HG03575 (cell line): ENCODE measurements around the gene SCLY.
"Not testable (repeated sequence)": the region's sequence is repeated elsewhere in the genome, so short reads cannot be mapped to it uniquely, and the experiment has no call there.

ENCODE experiments used
- ATAC-seq: cut with Tn5 transposase; IDR thresholded peaks from one replicate; pipeline ENCODE4 v1.9.1; 2021; ENCODE audit not compliant: unreplicated experiment, insufficient number of reproducible peaks, low FRiP score; ENCODE audit errors: extremely low read depth

SCLY gene

DNA sequence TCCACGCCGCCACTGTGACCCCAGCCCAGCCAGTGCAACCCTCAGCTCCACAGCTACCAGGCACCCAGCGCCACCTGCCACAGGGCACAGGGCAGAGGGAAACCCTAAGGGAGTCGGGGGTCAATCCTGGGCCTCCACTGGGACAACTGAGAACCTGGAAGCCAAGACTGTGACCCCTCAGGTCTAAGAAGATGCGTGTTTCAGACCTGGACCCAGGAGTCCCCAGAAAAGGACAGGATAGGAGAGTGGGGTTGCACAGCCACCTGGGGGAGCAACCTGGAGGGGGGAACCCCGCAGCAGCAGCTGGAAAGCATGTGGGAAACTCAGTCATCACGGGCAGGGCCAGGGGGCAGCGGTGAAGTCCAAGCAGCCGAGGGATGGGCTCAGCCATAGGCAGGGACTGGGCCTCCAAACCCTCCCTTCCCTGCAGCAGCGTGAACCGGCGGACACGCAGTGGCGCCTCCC lies 43.5 kb downstream of the SCLY start:
- no peak for ATAC-seq

DNA sequence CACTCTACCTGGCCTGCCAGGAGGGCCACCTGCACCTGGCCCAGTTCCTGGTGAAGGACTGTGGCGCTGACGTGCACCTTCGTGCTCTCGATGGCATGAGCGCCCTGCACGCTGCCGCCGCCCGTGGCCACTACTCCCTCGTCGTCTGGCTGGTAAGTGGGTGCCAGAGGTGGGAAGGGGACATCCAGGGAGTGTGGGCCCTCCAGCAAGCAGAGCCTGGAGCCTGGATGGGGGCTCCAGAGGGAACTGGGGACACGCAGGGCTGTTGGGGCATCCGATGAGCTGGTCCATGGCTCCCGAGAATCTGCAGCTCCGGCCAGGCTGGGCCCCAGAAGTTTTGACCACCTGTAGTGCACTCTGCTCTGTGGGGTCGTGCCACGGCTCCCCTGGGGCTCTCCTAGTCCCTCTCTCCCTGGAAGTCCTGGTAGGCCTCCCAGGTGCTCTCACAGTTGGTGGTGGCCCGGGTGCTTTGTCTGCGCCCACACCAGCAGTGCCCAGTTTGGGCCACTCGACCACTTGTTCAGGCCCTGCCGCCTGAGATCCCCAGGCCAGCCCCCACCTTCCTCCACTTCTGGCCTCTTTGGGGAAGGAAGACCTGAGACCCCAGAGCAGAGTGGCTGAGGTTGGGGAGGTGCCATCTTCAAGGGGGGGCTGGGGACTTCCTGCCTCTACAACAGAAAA lies 44.0 kb downstream of the SCLY start:
- no peak for ATAC-seq

DNA sequence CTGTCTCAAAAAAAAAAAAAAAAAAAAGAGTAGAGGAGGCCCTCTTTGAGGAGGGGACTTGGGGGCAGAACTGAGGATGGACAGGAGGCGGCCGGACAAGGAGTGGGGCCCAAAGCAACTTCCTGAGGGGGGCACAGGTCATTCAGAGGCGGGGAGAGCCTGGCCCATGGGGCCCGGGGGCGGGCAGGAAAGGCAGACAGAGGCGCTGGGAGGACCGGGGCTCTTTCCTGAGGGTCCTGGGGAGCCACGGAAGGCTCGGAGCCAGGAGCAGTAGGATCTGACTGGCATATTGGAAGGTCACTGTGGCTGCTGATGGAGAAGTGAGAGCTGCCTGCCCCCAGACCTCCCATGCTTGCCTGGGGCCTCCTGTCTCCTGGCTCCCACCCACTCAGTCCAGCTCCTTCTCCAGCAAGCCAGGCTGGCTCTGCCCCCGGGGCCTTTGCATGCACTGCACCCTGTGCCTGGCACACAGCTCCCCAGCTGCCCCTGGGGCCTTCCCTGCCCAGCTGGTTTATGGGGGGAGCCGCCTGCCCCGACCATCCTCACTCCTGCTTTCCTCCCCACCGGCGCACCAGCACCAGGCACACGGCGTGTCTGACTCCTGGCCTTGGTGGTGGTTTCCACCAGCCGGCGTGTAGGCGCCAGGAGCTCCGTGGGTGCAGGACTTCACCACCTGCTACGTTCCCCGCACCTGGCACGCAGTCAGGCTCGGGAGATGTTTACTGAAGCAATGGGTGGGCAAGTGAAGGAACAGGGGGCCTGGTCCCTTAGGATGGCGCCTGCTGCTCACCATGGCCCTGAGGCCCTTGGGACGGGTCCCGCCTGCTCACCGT lies 44.9 kb downstream of the SCLY start:
- ATAC-seq, result no peak

DNA sequence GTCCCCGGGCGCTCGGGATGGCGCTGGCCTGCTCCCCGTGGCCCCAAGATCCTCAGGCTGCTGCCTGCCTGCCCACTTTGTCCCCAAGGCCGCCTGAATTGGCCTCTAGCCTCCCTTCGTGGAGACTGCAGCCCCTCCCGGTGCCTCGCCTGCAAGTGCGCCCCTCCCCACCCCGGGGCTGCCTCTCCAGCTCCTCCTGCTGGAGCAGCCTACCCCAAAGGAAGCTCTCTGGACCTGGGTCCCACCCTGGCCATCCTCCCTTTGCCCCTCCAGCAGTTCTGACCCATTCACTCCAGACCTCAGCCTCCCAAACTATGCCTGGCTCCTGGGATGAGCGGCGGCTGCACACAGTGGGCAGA lies 45.5 kb downstream of the SCLY start:
- no peak for ATAC-seq

DNA sequence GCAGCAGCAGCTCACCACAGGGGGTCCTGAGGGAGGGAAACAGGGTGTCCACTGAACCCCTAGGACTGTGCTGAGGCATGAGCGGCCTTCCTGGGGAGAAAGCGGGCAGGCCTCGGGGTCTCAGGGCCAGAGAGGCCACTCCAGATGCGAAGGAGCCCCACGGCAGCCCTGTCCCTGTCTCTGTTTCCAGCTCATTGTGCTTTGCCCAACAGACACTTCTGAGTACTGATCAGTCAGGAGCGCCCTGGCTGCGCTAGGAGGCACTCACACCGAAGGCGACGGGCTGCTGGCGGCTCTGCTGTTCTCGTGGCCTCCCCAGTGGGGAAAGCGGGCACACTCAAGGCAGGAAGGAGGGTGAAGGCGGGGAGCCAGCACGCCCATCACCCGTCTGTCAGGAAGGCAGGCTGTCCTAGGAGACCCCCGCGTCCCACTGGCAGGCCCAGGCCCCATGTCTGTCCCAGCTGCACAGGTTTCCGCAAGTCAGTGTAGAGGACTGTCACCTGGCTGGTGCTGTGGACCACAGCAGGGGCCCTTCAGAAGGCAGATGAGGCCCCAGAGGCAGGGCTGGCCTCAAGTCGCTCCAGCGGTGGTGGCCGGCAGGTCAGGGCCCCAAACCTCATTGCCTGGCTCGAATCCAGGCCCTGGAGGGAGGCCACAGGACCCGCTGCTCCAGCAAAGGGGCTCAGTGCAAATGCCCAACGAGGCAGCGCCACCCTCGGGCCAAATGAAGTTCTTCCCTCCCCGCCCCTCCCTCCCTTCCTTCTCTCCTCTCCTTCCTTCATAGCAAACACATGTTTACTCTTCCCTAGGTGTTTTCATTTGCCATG lies 46.1 kb downstream of the SCLY start:
- no peak for ATAC-seq

DNA sequence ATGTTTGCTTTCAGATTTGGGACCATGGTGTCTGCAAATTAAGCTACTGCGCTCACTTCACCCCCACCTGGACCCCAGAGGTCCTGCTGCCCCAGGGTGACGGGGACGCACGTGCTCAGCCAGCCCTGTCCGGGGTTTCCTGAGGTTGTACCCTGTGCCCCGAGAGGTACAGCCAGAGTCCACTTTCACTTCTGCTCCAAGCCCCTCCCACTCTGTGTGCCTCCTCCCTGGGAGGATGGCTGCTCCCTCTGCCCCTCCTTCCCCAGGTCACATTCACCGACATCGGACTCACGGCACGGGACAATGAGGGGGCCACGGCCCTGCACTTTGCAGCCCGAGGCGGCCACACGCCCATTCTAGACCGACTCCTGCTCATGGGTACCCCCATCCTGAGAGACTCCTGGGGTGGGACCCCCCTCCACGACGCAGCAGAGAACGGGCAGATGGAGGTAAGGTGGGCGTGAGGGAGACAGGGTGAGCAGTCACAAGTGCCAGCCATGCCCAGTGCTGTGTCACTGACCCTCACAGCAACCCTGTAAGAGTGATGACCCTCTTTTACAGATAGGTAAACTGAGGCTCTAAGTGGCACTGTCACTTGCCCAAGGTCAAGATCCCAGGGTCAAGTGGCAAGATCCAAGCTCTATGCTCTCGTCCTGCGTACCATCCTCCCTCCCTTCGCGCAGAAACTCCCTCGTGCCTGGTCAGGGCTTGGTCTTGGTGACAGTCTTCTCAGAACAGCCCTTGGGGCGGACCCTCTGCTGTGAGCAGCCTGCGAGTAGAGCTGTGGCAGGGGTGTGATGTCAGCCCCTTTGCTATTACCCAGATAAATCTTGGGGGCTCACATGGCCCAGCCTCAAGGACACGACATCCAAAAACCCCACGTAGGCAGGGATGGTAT lies 47.0 kb downstream of the SCLY start:
- no peak for ATAC-seq

DNA sequence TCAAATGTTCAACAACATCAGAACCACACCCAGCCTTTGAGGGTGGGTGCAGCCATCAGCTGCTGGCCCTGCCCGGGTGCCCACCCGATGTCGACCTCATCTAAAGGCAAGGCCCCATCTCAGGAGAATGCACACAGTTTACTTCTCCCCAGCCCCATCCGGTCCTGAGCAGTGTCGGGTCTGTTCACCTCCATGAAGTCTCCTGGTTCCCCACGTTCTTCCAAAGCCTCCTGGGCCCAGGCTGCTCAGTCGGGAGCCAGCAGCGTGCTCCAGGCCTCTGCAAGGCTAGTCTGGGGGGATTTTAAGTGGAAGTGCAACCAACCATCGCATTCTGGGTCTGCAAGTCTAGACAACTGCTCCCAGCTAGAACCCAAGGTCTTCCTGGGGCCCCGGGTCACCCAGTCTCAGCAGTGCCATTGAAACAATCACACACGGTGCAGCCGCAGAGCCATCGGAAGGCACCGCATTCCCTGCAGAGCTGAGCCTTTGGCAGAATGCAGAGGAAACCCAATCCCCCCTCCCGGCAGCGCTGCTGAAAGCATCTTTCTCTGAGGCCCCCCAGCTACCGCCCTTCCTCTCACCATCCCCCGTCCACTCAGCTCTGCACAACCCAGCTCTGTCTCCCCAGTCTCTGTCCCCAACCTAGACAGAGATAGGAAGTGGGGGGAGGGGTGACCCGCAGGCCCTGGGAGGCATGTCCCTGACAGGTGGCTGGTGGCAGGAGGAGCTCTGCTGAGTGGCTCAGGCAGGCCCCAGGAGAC lies 47.8 kb downstream of the SCLY start:
- ATAC-seq, result no peak

DNA sequence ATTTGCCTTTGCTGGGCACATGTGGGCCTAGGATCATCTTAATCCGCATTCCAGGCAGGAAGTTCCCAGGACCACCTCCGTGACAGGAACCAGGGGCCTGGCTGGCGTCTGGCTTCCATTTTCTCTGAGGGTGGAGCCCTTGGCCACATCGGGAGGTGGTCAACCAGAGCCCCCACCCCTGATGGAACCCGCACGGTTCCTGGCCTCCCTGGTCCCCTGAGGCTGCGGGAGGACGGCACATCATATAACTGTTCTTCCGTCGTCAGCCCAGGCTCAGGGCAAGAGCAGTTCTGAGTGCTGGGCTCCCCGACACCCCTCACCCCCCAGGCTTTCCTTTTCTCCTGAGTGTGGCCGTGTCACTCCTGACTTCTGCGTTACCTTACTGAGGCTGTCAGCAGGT lies 52.8 kb downstream of the SCLY start:
- ATAC-seq, result no peak

DNA sequence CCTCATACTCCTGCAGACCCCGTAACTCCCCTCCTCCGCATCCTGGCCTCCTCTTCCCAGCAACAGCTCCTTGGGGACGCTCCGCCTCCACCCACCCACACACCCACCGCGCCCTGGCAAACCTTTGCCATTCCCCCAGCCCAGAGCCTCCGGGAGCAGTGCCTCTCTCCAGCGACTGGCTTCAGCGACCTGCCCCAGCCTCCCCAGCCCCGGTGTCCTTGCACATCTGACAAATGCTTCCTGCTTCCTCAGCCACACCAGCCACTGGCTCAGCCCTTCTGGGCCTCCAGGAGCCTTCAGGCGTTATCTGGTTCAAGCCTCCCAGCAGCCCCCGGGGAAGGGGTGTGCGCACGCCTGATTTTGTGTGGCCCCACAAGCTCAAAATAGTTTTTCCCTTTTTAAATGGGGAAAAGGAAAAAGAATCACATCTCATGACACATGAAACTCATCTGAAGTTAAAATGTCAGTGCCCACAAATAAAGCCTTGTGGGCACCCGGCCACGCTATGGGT lies 53.6 kb downstream of the SCLY start:
- ATAC-seq, result no peak

DNA sequence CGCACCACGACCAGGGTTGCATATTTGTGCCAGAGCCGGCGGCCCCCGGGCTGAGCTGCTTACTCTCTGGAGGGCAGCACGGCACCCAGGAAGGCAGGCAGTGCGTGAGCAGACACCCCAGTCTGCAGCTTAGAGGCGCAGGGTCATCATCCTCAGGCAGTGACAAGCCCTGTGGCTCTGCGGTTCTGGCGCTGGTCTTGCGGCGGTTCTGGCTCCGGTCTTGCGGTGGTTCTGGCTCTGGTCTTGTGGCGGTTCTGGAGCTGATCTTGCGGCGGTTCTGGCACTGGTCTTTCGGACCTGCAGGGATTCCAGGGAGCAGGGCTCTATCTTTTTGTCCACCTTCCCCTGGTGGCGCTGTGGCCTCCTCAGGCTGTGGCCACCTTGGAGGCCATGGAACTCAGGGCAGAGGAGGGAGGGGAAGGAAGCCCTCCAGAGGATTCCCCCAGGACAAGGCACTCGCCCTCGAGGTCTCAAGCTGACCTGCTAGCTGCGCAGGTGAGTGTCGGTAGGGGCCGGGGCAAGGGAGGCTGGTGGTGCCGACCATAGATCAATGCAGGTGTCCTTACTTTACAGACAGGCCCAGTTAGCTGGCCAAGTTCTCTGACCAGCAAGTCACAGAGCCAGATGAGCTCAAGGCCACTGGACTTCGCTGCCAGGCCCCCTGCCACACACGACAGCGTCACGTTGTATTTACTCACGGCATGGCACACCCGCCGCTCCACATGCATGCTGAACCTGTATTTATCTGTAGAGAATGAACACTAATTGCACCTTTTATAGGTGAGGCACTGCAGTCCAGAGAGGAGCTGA lies 54.3 kb downstream of the SCLY start:
- no peak for ATAC-seq

DNA sequence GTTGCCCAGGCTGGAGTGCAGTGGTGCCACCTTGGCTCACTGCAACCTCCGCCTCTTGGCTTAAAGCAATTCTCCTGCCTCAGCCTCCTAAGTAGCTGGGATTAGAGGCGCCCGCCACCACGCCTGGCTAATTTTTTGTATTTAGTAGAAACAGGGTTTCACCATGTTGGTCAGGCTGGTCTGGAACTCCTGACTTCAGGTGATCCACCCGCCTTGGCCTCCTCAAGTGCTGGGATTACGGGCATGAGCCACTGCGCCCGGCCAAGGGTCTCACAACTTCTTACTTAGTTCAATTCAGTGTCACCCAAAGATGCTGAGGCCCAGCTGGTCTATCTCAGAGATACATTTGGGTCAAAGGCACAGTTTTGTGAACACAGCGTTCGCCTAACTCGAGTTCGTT lies 54.9 kb downstream of the SCLY start:
- ATAC-seq, result not testable (repeated sequence)

DNA sequence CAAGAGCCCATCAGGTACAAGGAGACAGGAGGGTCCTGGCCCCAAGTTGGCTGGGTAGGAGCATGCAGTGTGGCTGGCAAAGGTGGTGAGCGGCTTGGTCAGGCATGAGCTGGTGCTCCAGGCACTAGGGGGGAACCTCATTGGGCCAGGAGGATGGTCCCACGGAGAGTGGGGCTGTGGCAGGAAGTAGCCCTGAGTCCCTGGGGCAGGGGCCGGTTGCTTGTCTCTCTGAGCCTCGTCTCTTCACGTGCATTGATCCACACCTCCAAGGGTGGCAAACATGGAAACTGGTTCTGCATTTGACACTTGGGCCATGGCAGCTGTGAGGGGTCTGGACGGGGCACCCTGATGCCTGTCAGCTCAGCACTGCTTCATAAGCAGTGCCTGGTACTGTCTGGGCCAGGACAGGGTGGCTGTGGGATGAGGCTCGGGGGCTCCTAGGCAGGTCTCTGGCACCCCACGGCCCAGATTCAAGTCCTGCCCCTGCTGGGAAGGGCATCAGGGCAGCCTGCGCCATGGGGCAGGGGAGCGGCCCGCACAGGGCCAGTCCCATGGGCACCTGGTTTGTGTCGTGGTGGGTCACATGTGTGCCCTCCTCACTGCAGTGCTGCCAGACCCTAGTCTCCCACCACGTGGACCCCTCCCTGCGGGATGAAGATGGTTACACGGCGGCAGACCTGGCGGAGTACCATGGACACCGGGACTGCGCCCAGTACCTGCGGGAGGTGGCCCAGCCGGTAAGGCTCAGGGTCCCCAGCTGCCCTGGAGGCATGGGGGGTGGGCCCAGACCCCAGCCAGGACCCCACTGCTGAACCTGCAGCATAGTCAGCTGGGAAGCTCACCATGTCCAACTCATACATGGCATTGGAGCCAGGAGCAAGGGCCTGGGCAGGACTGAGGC lies 55.7 kb downstream of the SCLY start:
- ATAC-seq, result no peak

DNA sequence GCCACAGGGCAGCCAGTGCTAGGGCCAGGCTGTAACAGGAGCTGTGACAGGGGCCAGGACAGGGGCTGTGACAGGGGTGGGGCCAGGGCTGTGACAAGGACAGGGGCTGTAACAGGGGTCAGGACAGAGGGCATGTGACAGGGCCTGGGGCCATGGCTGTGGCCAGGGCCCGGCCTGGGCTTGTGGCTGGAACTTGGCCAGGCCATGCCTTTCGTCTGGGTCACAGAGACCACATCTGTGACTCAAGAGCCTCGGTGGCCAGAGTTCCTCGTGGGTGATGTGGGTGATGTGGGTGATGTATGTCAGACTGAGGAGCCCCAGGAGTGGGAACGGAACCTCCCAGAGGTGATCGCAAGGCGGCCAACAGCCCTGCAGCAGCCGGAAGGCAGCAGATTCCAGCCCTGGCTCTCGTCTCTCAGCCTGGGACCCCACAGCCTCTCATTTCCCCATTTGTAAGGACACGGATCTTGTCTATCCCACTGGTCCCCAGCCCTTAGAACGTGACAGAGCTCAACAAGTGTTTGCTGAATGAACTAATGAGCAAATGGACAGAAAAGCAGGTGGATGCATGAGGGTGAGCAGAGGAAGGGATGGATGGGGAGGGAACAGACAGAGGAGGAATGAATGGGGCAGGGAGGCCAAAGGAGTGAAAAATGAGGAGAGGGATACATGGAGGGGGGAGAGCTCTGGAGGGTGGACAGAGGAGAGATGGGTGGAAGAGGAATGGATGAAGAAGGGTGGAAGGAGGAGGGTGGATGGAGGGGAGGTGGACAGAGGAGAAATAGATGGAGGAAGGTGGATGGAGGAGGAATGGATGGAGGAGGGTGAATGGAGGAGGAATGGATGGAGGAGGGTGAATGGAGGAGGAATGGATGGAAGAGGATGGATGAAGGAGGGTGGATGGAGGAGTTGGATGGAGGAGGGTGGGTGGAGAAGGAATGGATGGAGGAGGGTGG lies 56.7 kb downstream of the SCLY start:
- no peak for ATAC-seq

DNA sequence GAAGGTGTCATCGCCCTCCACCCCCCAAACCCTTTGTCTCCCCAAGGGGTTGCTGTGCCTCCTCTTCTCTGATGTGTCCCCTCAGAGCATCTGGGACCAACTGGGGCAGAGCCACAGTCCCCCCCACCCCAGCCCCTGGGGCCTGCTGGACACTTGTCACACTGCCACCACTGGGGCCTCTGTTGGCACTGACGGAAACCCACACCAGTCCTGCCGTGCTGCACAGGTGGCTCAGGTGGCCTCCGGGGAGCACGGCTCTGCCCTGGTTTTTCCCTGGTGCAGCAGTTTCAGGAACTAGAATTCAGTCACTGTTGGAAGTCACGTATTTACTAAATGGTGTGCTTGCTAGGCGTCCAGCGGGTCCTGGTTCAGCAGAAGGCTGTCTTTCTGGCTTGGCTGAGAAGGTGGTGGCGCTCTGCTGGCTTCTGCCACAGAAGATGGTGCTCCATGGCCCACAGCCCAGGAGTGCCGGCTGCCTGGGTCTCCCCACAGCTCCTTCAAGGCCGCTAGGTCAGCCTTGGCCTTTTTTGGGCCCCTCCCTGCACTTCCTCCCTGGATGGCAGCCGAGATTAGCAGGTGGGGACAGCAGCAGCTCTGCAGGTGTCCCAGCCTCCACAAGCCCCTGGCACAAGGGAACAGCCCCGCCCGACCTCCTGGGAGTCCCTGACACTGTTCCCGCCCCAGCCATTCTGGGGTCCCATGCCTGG lies 59.1 kb downstream of the SCLY start:
- no peak for ATAC-seq
